ENCODE data around the gene GALK1.
A peak's percentile ranks its signal among the peaks of the same experiment; 100 is the strongest.

Gene GALK1

GRCh38 chr17:75723171-75723930, 41.6 kb downstream of the GALK1 start:
- no peaks in the 10 kb centered on the region for H3K36me3 ChIP-seq (ENCODE audit: control insufficient read depth, low read depth, low read length)
- H3K9ac ChIP-seq (ENCODE audit: low read length): no peak overlapping the region
- peaks cover 40% of the 10 kb centered on the region for H3K27me3 ChIP-seq (ENCODE audit: control insufficient read depth, insufficient read depth, low read length)
- H3K9me3 ChIP-seq (ENCODE audit: control insufficient read depth, low read depth, low read length): no peaks in the 10 kb centered on the region
- no peak overlapping the region for H3K27ac ChIP-seq (ENCODE audit: low read length)
- H3K4me1 ChIP-seq (ENCODE audit: control insufficient read depth, low read depth, low read length): no peaks in the 10 kb centered on the region
- H3K4me3 ChIP-seq (ENCODE audit: low read length): no peak overlapping the region

- Histone ChIP-seq H3K4me1 (ENCODE audit: control insufficient read depth, low read depth, low read length) (no peaks in the 10 kb centered on the region), H3K27me3 (ENCODE audit: control insufficient read depth, insufficient read depth, low read length) (peaks cover 41% of the 10 kb centered on the region), H3K4me3 (ENCODE audit: low read length) (no peak overlapping the region), H3K27ac (ENCODE audit: low read length) (no peak overlapping the region), H3K9me3 (ENCODE audit: control insufficient read depth, low read depth, low read length) (no peaks in the 10 kb centered on the region), H3K36me3 (ENCODE audit: control insufficient read depth, low read depth, low read length) (no peaks in the 10 kb centered on the region), H3K9ac (ENCODE audit: low read length) (no peak overlapping the region)
Observed at GRCh38 chr17:75722542-75723095, 42.4 kb downstream of the GALK1 start.

- no peak overlapping the region for H3K4me3 ChIP-seq (ENCODE audit: low read length)
- no peaks in the 10 kb centered on the region for H3K4me1 ChIP-seq (ENCODE audit: control insufficient read depth, low read depth, low read length)
- H3K27ac ChIP-seq (ENCODE audit: low read length): no peak overlapping the region
- H3K9me3 ChIP-seq (ENCODE audit: control insufficient read depth, low read depth, low read length): no peaks in the 10 kb centered on the region
- no peaks in the 10 kb centered on the region for H3K36me3 ChIP-seq (ENCODE audit: control insufficient read depth, low read depth, low read length)
- no peak overlapping the region for H3K9ac ChIP-seq (ENCODE audit: low read length)
- H3K27me3 ChIP-seq (ENCODE audit: control insufficient read depth, insufficient read depth, low read length): peaks cover 41% of the 10 kb centered on the region
Observed at GRCh38 chr17:75722076-75722475, 42.9 kb downstream of the GALK1 start.

GRCh38 chr17:75721463-75722011, 43.5 kb downstream of the GALK1 start:
- Histone ChIP-seq H3K4me3 (ENCODE audit: low read length) (peak overlapping the region; percentile 46), H3K9ac (ENCODE audit: low read length) (no peak overlapping the region), H3K4me1 (ENCODE audit: control insufficient read depth, low read depth, low read length) (no peaks in the 10 kb centered on the region), H3K27me3 (ENCODE audit: control insufficient read depth, insufficient read depth, low read length) (peaks cover 41% of the 10 kb centered on the region), H3K36me3 (ENCODE audit: control insufficient read depth, low read depth, low read length) (no peaks in the 10 kb centered on the region), H3K9me3 (ENCODE audit: control insufficient read depth, low read depth, low read length) (no peaks in the 10 kb centered on the region), H3K27ac (ENCODE audit: low read length) (no peak overlapping the region)

GRCh38 chr17:75720656-75721462, 44.1 kb downstream of the GALK1 start, which contains the start of gene ITGB4:
ITGB4 (plus strand) TSS chr17:75721459; CDS start chr17:75724704, 3,245 bp downstream.
- peaks cover 41% of the 10 kb centered on the region for H3K27me3 ChIP-seq (ENCODE audit: control insufficient read depth, insufficient read depth, low read length)
- no peak within 1 kb of the TSS for H3K27ac ChIP-seq (ENCODE audit: low read length)
- H3K9ac ChIP-seq (ENCODE audit: low read length): no peak within 1 kb of the TSS
- H3K4me3 ChIP-seq (ENCODE audit: low read length): peak within 1 kb of the TSS; percentile 54
- no peaks in the 10 kb centered on the region for H3K4me1 ChIP-seq (ENCODE audit: control insufficient read depth, low read depth, low read length)
- no peaks in the 10 kb centered on the region for H3K9me3 ChIP-seq (ENCODE audit: control insufficient read depth, low read depth, low read length)
- H3K36me3 ChIP-seq (ENCODE audit: control insufficient read depth, low read depth, low read length): no peaks in the 10 kb centered on the region

GRCh38 chr17:75719732-75720131, 45.3 kb downstream of the GALK1 start:
- no peaks in the 10 kb centered on the region for H3K9me3 ChIP-seq (ENCODE audit: control insufficient read depth, low read depth, low read length)
- H3K9ac ChIP-seq (ENCODE audit: low read length): no peak overlapping the region
- H3K4me1 ChIP-seq (ENCODE audit: control insufficient read depth, low read depth, low read length): no peaks in the 10 kb centered on the region
- H3K4me3 ChIP-seq (ENCODE audit: low read length): no peak overlapping the region
- no peak overlapping the region for H3K27ac ChIP-seq (ENCODE audit: low read length)
- H3K36me3 ChIP-seq (ENCODE audit: control insufficient read depth, low read depth, low read length): no peaks in the 10 kb centered on the region
- H3K27me3 ChIP-seq (ENCODE audit: control insufficient read depth, insufficient read depth, low read length): peaks cover 41% of the 10 kb centered on the region

GRCh38 chr17:75712446-75712845, 52.5 kb downstream of the GALK1 start:
- Histone ChIP-seq H3K9me3 (ENCODE audit: control insufficient read depth, low read depth, low read length) (no peaks in the 10 kb centered on the region), H3K36me3 (ENCODE audit: control insufficient read depth, low read depth, low read length) (peaks cover 8% of the 10 kb centered on the region), H3K9ac (ENCODE audit: low read length) (no peak overlapping the region), H3K4me3 (ENCODE audit: low read length) (no peak overlapping the region), H3K27ac (ENCODE audit: low read length) (no peak overlapping the region), H3K27me3 (ENCODE audit: control insufficient read depth, insufficient read depth, low read length) (no peaks in the 10 kb centered on the region), H3K4me1 (ENCODE audit: control insufficient read depth, low read depth, low read length) (no peaks in the 10 kb centered on the region)

All from iPS-18a (cell line).